H9 (cell line): ENCODE results near the gene KRTAP5-9. TPM values are rescaled to one million over a fixed set of nuclear protein-coding genes. Genes with fewer than 3 reads are reported as not detected.

Experiments
- DNase-seq: peaks from one replicate; pipeline ENCODE4 v3.0.0-alpha.2; 2017
- H2AFZ ChIP-seq: one replicate; pipeline ENCODE4 v1.6.1; 2013; ENCODE audit warnings: mild to moderate bottlenecking, low read length, control low read depth, moderate library complexity
- H2AK5ac ChIP-seq: 2 replicates; pipeline ENCODE4 v1.6.1; 2013; ENCODE audit warnings: low read length, control low read depth, mixed read lengths; ENCODE audit not compliant: insufficient read length
- H2BK120ac ChIP-seq: one replicate; pipeline ENCODE4 v1.6.1; 2013; ENCODE audit warnings: low read depth, mild to moderate bottlenecking, low read length, control low read depth, inconsistent platforms; ENCODE audit not compliant: poor library complexity, severe bottlenecking
- H2BK12ac ChIP-seq: 2 replicates; pipeline ENCODE4 v1.6.1; 2013; ENCODE audit warnings: low read length, control low read depth, mixed read lengths, low read depth; ENCODE audit not compliant: insufficient read length
- H2BK15ac ChIP-seq: 2 replicates; pipeline ENCODE4 v1.6.1; 2013; ENCODE audit warnings: low read depth, low read length, control low read depth
- H2BK20ac ChIP-seq: one replicate; pipeline ENCODE4 v1.6.1; 2013; ENCODE audit warnings: low read depth, mild to moderate bottlenecking, low read length, control low read depth, inconsistent platforms; ENCODE audit not compliant: poor library complexity, severe bottlenecking
- H2BK5ac ChIP-seq: 2 replicates; pipeline ENCODE4 v1.6.1; 2013; ENCODE audit warnings: low read length, control low read depth, mixed read lengths; ENCODE audit not compliant: insufficient read length
- H3K14ac ChIP-seq: 2 replicates; pipeline ENCODE4 v1.6.1; 2013; ENCODE audit warnings: low read length, control low read depth; ENCODE audit not compliant: insufficient read depth
- H3K18ac ChIP-seq: 2 replicates; pipeline ENCODE4 v1.6.1; 2013; ENCODE audit warnings: low read depth, mild to moderate bottlenecking, mixed read lengths, low read length, control low read depth; ENCODE audit not compliant: insufficient read length
- H3K23ac ChIP-seq: 2 replicates; pipeline ENCODE4 v1.6.1; 2013; ENCODE audit warnings: low read length, control low read depth, mixed read lengths, low read depth; ENCODE audit not compliant: insufficient read length
- H3K23me2 ChIP-seq: 2 replicates; pipeline ENCODE4 v1.6.1; 2013; ENCODE audit warnings: low read depth, mild to moderate bottlenecking, mixed read lengths, low read length, control low read depth; ENCODE audit not compliant: insufficient read length, poor library complexity, severe bottlenecking
- H3K27ac ChIP-seq: 2 replicates; pipeline ENCODE4 v1.5.1; 2013; ENCODE audit warnings: low read length, control low read depth, mixed read lengths, low read depth; ENCODE audit not compliant: insufficient read length
- H3K27me3 ChIP-seq: 2 replicates; pipeline ENCODE4 v1.6.1; 2013; ENCODE audit warnings: low read length, control low read depth, inconsistent platforms; ENCODE audit not compliant: insufficient read depth
- H3K4ac ChIP-seq: 2 replicates; pipeline ENCODE4 v1.6.1; 2013; ENCODE audit warnings: low read depth, mild to moderate bottlenecking, control low read depth, inconsistent platforms, low read length, moderate library complexity
- H3K4me1 ChIP-seq: 2 replicates; pipeline ENCODE4 v1.6.1; 2013; ENCODE audit warnings: low read length, control low read depth, inconsistent platforms; ENCODE audit not compliant: insufficient read depth
- H3K4me2 ChIP-seq: 2 replicates; pipeline ENCODE4 v1.6.1; 2013; ENCODE audit warnings: low read length, control low read depth, mixed read lengths; ENCODE audit not compliant: insufficient read length, insufficient read depth
- H3K56ac ChIP-seq: 2 replicates; pipeline ENCODE4 v1.6.1; 2013; ENCODE audit warnings: low read depth, mild to moderate bottlenecking, mixed read lengths, low read length, control low read depth; ENCODE audit not compliant: insufficient read length
- H3K79me1 ChIP-seq: 2 replicates; pipeline ENCODE4 v1.6.1; 2013; ENCODE audit warnings: low read depth, mild to moderate bottlenecking, moderate library complexity, low read length, control low read depth, inconsistent platforms; ENCODE audit not compliant: insufficient read depth, poor library complexity, severe bottlenecking
- H3K79me2 ChIP-seq: 2 replicates; pipeline ENCODE4 v1.6.1; 2013; ENCODE audit warnings: low read length, control low read depth, inconsistent platforms; ENCODE audit not compliant: insufficient read depth
- H3K9ac ChIP-seq: 2 replicates; pipeline ENCODE4 v1.6.1; 2013; ENCODE audit warnings: low read length, control low read depth, mixed read lengths; ENCODE audit not compliant: insufficient read length; ENCODE audit errors: extremely low read depth
- H3K9me3 ChIP-seq: one replicate; pipeline ENCODE4 v1.6.1; 2013; ENCODE audit warnings: low read depth, low read length, inconsistent platforms; ENCODE audit not compliant: control insufficient read depth
- H3T11ph ChIP-seq: one replicate; pipeline ENCODE4 v1.6.1; 2013; ENCODE audit warnings: mild to moderate bottlenecking, low read length, control low read depth, inconsistent platforms
- H4K20me1 ChIP-seq: one replicate; pipeline ENCODE4 v1.6.1; 2013; ENCODE audit not compliant: control insufficient read depth, insufficient read length, insufficient read depth
- H4K5ac ChIP-seq: 2 replicates; pipeline ENCODE4 v1.6.1; 2013; ENCODE audit warnings: low read depth, mild to moderate bottlenecking, mixed read lengths, low read length, control low read depth; ENCODE audit not compliant: insufficient read length
- H4K8ac ChIP-seq: replicated peaks from 2 replicates; pipeline ENCODE4 v1.6.1; 2013; ENCODE audit warnings: low read length, control low read depth, mixed read lengths, low read depth; ENCODE audit not compliant: insufficient read length
- H4K91ac ChIP-seq: 2 replicates; pipeline ENCODE4 v1.6.1; 2013; ENCODE audit warnings: low read depth, mild to moderate bottlenecking, moderate library complexity, mixed read lengths, low read length, control low read depth; ENCODE audit not compliant: insufficient read length
- H3K27ac Mint-ChIP-seq, 3 experiments: 2 replicates in 2 of 3; 3 replicates in 1 of 3; pipeline ENCODE4 v1.8.0; 2020 to 2021; ENCODE audit warnings: mixed read lengths in 3 of 3, mild to moderate bottlenecking in 1 of 3, moderate library complexity in 1 of 3
- H3K27me3 Mint-ChIP-seq: 2 replicates; pipeline ENCODE4 v1.8.0; 2021; ENCODE audit warnings: low read depth, mild to moderate bottlenecking, moderate library complexity, mixed read lengths
- H3K36me3 Mint-ChIP-seq, 3 experiments: 2 replicates in 2 of 3; 3 replicates in 1 of 3; pipeline ENCODE4 v1.8.0; 2020 to 2021; ENCODE audit warnings: low read depth in 3 of 3, mixed read lengths in 3 of 3; ENCODE audit not compliant: insufficient read depth in 1 of 3
- H3K4me1 Mint-ChIP-seq, 2 experiments: 2 replicates each; pipeline ENCODE4 v1.8.0; 2020; ENCODE audit warnings: mixed read lengths in 2 of 2
- H3K4me3 Mint-ChIP-seq, 2 experiments: 2 replicates in 1 of 2; 3 replicates in 1 of 2; pipeline ENCODE4 v1.8.0; 2020 to 2021; ENCODE audit warnings: mild to moderate bottlenecking in 2 of 2, mixed read lengths in 2 of 2, moderate library complexity in 1 of 2
- H3K9me3 Mint-ChIP-seq, 2 experiments: 2 replicates in 1 of 2; 3 replicates in 1 of 2; pipeline ENCODE4 v1.8.0; 2020; ENCODE audit warnings: mild to moderate bottlenecking in 2 of 2, mixed read lengths in 2 of 2, moderate library complexity in 1 of 2
- WGBS: extraction: QIAGEN DNeasy Blood & Tissue Kit; methylation state at CpG from one replicate; pipeline ENCODE4 v1.1.7; 2013; ENCODE audit warnings: missing lambda C conversion rate, low lambda C conversion rate, mixed read lengths; ENCODE audit not compliant: insufficient read length; ENCODE audit errors: extremely low coverage; 5-methylcytosine and 5-hydroxymethylcytosine counted together
- total RNA-seq: library from RNA; stranded (reverse); gene quantifications from 2 replicates; pipeline ENCODE4 v1.2.1, GENCODE V29; 2021
- TF ChIP-seq, protein P1 (sequence below): fragments of 200-600 bp; sonication (generic); conservative IDR thresholded peaks from 3 replicates; pipeline ENCODE4 v1.8.0; 2021; ENCODE audit warnings: antibody characterized with exemption, mild to moderate bottlenecking

The KRTAP5-9 gene
- total RNA-seq, 1 experiment from 2014 or later = not detected

GRCh38 chr11:71581826-71582225 lies 33.6 kb downstream of the KRTAP5-9 start:
- no CpG with 5 or more reads among the region's 4 CpGs for whole genome bisulfite sequencing
- H3K27me3 Mint-ChIP-seq = peaks cover 43% of the 10 kb centered on the region
- H3K56ac ChIP-seq = no peak overlapping the region

More at GRCh38 chr11:71581826-71582225, 33.6 kb downstream of the KRTAP5-9 start:
- Histone ChIP-seq H2AK5ac (no peak overlapping the region), H3T11ph (no peak overlapping the region), H3K27me3 (no peaks in the 10 kb centered on the region), H2BK12ac (no peak overlapping the region), H2BK15ac (no peak overlapping the region), H3K23ac (no peak overlapping the region), H3K9me3 (no peaks in the 10 kb centered on the region), H3K79me2 (no peaks in the 10 kb centered on the region), H3K79me1 (no peaks in the 10 kb centered on the region), H3K9ac (no peak overlapping the region), H4K91ac (no peak overlapping the region), H2BK20ac (no peak overlapping the region), H3K27ac (no peak overlapping the region), H2BK120ac (no peak overlapping the region), H4K8ac (no peak overlapping the region), H2AFZ (no peak overlapping the region), H3K4me2 (no peak overlapping the region), H3K23me2 (no peaks in the 10 kb centered on the region), H2BK5ac (no peak overlapping the region), H3K14ac (no peak overlapping the region), H4K5ac (no peak overlapping the region), H3K18ac (no peak overlapping the region), H3K4ac (no peak overlapping the region), H3K4me1 (no peaks in the 10 kb centered on the region; the same call in 1 of the 2 replicates), H4K20me1 (no peaks in the 10 kb centered on the region)
- no peak overlapping the region for H3K27ac Mint-ChIP-seq
- TF ChIP-seq, protein P1, sequence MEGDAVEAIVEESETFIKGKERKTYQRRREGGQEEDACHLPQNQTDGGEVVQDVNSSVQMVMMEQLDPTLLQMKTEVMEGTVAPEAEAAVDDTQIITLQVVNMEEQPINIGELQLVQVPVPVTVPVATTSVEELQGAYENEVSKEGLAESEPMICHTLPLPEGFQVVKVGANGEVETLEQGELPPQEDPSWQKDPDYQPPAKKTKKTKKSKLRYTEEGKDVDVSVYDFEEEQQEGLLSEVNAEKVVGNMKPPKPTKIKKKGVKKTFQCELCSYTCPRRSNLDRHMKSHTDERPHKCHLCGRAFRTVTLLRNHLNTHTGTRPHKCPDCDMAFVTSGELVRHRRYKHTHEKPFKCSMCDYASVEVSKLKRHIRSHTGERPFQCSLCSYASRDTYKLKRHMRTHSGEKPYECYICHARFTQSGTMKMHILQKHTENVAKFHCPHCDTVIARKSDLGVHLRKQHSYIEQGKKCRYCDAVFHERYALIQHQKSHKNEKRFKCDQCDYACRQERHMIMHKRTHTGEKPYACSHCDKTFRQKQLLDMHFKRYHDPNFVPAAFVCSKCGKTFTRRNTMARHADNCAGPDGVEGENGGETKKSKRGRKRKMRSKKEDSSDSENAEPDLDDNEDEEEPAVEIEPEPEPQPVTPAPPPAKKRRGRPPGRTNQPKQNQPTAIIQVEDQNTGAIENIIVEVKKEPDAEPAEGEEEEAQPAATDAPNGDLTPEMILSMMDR = no peak
- H3K9me3 Mint-ChIP-seq = no peaks in the 10 kb centered on the region; a peak in 1 of 5 replicates
- H3K4me3 Mint-ChIP-seq = no peak overlapping the region
- H3K36me3 Mint-ChIP-seq = no peaks in the 10 kb centered on the region
- no peak for DNase-seq
- peaks cover 22 to 23% of the 10 kb centered on the region in 2 experiments for H3K4me1 Mint-ChIP-seq
